Left kidney (tissue), 2 donors: Measurements from ENCODE around the gene ACKR2. TPM values are rescaled to one million over a fixed set of nuclear protein-coding genes. Genes with fewer than 3 reads are reported as not detected.

Experiments
- DNase-seq: peaks from one replicate; pipeline ENCODE4 v3.0.0-alpha.2; 2013
- polyA plus RNA-seq: library from polyadenylated mRNA; unstranded; fragments of 120-200 nt; gene quantifications from one replicate; pipeline ENCODE4 v1.2.1, GENCODE V29; 2013; ENCODE audit not compliant: insufficient read length

The ACKR2 gene
- polyA plus RNA-seq, 1 donor, result 2.7 TPM

GRCh38 chr3:42887084-42887483, 77.8 kb downstream of the ACKR2 start:
- no peak for DNase-seq

- DNase-seq, result no peak
These were observed 81.8 kb downstream of the ACKR2 start for GRCh38 chr3:42891042-42891441.

- no peak for DNase-seq
These were observed 82.9 kb downstream of the ACKR2 start for GRCh38 chr3:42892169-42892568.

- DNase-seq, result no peak
These were observed 83.6 kb downstream of the ACKR2 start for GRCh38 chr3:42892807-42893206.

GRCh38 chr3:42894698-42895579, 85.7 kb downstream of the ACKR2 start:
- no peak for DNase-seq

- DNase-seq, result no peak
These were observed 86.3 kb downstream of the ACKR2 start for GRCh38 chr3:42895580-42895868.

- DNase-seq, result no peak
These were observed 89.8 kb downstream of the ACKR2 start for GRCh38 chr3:42898896-42899675.

- no peak for DNase-seq
These were observed 91.2 kb downstream of the ACKR2 start for GRCh38 chr3:42900226-42901072.

- DNase-seq, result no peak
These were observed 91.8 kb downstream of the ACKR2 start for GRCh38 chr3:42901073-42901415.

GRCh38 chr3:42902257-42902656, 93.0 kb downstream of the ACKR2 start:
- DNase-seq, result no peak

- no peak for DNase-seq
These were observed 94.8 kb downstream of the ACKR2 start for GRCh38 chr3:42904076-42904475.

GRCh38 chr3:42905740-42906069, 96.5 kb downstream of the ACKR2 start:
- no peak for DNase-seq

- peak; percentile 69 for DNase-seq
These were observed 97.0 kb downstream of the ACKR2 start, which contains the start of gene ZNF662 for GRCh38 chr3:42906070-42906847. ZNF662 (plus strand) TSS chr3:42906142; CDS start chr3:42908115, 1,973 bp downstream.

GRCh38 chr3:42906848-42907183, 97.6 kb downstream of the ACKR2 start:
- no peak for DNase-seq

- DNase-seq, result no peak
These were observed 99.4 kb downstream of the ACKR2 start for GRCh38 chr3:42908675-42909074.

- no peak for DNase-seq
These were observed 102.3 kb downstream of the ACKR2 start for GRCh38 chr3:42911551-42911950.

GRCh38 chr3:42914771-42915515, 105.7 kb downstream of the ACKR2 start:
- DNase-seq, result no peak
